Measurements from ENCODE around the gene SLC5A3.

SLC5A3 gene

DNA sequence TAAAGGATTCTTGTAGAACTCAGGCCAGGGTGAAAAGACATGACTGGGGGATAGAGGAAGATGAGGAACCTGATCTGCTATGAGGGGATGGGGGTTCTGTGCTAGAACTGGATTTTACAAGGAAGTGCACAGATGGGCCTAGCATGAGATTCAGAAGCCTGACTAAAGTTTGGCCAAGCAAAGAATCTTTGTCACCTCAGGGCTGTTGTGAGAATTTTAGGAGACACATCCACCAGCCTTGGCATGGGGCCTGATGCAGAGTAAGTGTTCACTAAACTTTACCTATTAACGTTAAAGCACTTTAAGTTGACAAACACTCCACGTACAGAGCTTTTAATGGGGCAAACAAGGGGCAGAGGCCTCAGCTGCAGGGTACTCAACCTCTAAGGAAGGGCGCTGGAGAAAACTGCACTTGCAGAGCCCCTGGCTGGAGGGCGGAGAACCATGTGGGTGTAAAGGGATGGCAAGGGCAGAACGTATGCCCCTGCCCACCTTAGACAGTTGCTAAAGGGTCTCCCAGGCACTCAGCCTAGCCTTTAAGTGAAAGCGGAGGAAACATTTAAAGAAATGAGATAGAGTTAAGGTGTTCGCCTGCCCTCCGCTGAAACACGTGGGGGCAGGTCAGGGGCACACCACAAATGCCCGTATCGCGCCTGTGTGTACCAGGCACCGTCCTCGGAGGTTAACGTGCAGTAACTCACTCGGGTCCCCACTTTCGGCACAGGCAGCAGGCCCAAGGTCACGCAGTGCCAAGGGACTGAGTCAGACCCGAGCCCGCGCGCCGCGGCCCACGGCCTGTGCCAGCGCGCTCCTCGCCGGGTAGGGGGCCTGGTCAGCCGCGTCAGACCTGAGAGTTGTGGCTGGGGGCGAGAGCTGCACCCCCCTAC, 990 bp upstream of the SLC5A3 start:
- DNase-seq = peak; percentile 6

DNA sequence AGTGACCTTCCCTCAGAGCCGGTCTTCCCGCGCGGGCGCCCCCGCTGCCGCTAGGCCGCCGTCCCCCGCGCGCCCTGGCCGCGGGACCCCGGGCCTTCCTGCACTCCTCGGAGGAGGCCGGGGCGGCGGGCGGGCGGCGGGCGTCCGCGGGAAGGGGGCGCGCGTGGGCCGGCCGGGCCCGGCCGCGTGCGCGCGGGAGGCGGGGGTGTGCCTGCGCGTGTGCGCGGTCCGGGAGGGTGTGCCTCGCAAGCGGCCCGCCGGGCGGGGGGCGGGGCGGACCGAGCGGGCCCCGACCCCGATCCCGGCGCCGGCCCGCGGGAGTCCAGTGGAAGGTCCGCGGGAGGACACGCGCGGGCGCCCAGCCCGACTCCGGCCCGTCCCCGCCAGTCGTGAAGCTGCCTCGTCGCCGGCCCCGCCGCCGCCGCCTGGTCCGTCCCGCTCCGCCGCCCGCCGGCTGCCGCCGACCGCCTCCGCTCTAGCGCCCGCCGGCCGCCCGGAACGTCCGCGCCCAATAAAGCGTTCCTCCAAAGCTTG, 438 bp downstream of the SLC5A3 start:
- peak; percentile 47 for DNase-seq

- peak; percentile 20 for DNase-seq
Observed at GRCh38 chr21:34074283-34075090, 1.1 kb downstream of the SLC5A3 start.

DNA sequence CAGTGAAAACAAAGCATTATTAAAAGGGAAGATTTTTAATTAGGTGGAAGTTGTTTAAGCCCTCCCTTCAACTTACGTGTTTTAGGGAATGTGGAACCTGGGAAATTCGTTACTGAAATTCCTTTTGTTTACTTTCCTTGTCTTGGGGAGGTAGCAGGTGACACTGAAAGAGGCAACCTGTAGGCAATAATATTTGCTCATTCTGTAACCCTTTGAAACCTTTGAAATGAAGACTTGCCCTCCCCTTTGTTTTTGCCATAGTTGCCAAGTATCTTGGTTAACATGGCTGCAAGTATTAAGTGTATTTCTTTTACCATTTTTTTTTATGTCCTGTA, 1.7 kb downstream of the SLC5A3 start:
- DNase-seq = no peak

GRCh38 chr21:34075760-34076660, 2.6 kb downstream of the SLC5A3 start:
- no peak for DNase-seq

DNA sequence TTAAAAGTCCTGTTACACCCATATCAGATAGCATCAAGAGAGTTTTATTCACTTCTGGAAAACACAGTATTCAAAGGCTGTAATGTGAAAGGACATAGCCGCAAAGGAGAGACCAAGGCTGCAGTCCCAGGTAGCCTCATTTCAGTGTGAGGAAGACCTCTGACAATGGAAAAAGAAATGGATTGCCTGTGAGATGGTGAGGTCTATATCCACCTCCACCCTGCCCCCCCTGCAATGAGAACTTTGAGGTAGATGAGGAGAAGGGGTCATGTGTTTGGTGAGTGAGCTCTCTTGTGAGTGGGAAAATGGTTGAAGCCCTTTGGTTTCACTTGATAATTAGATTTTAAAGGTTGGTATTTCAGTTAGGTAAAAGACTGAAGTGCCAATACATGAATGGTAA, 3.5 kb downstream of the SLC5A3 start:
- DNase-seq = no peak

GRCh38 chr21:34077888-34078287, 4.5 kb downstream of the SLC5A3 start:
- DNase-seq = no peak

DNA sequence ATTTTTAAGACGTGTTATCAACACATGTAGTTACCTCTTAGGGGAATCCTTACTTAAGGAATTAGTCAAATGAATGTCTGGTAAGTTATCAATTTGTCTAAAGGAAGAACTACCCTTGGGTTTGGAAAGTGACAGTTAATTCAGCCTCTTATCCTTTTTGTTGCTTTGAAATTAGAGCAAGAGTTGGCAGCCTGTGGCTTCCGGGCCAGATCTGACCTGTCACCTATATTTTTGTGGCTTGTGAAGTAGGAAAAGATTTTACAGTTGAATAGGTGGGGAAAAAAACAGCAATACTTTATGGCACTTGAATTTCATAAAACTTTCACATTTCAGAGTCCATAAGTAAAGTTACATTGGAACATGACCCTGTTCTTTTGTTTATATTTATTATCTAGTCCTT, 5.5 kb downstream of the SLC5A3 start:
- peak; percentile 15 for DNase-seq

GRCh38 chr21:34080710-34081109, 7.3 kb downstream of the SLC5A3 start:
- no peak for DNase-seq

DNA sequence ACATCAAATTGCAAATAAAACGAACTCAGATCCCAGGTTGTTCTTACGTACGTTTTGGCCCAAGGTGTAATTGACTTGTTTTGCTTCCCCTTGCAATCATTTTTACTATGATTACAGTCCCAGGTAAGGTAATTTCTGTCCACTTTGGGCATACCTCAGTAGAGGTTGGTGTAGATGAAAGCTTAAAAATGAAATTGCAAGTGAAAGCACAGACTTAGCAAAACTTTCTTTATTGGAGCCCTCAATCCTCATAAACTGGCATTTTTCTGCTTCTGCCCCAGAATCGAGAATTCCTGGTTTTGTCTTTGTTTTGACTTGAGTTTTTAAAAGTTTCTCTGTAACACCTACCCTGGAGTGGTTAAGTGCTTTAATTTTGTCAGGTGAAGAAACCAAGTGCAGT, 9.4 kb downstream of the SLC5A3 start:
- DNase-seq = no peak

DNA sequence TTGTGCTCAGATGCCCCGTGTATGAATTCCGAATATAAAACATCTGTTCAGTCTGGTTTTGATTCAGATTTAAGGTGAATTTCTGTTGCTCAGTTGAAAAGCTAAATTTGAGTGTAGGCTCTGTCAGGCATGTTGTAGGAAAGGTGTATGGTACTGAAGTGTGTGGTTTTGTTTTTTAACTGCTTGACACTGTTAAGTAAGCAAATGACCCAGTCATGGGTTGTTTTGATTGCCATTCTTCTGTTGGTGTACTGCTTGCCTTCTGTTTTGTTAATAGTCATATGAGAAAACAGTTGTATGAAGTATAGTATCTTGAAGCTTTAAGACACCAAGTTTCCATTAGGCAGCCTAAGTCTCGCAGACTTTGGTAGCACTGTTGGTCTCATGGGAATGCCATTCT, 10.0 kb downstream of the SLC5A3 start:
- no peak for DNase-seq

GRCh38 chr21:34085129-34085528, 11.8 kb downstream of the SLC5A3 start:
- no peak for DNase-seq

GRCh38 chr21:34086887-34087306, 13.5 kb downstream of the SLC5A3 start:
- DNase-seq = no peak

GRCh38 chr21:34088752-34089151, 15.4 kb downstream of the SLC5A3 start:
- DNase-seq = no peak

- DNase-seq = no peak
Observed at GRCh38 chr21:34091032-34091431, 17.7 kb downstream of the SLC5A3 start.

DNA sequence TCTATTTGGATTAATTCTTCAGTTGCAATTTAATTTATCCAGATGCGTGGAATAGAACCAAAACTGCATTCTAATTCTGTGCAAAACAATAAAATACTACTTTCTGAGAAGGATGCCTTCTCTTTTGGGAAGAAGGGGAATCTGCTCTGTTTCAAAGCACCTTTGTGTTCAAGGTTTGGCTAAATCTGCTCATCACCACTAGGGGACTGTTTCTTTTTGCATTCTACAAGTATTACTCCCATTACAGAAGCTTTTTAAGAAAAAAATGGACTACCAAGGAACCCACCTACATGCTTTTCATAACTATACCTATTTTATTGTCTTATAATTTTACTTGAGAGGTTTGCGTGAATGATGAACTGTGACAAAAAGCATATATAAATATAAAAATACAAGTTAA, 18.2 kb downstream of the SLC5A3 start:
- DNase-seq = no peak

GRCh38 chr21:34092262-34092921, 19.0 kb downstream of the SLC5A3 start:
- no peak for DNase-seq

DNA sequence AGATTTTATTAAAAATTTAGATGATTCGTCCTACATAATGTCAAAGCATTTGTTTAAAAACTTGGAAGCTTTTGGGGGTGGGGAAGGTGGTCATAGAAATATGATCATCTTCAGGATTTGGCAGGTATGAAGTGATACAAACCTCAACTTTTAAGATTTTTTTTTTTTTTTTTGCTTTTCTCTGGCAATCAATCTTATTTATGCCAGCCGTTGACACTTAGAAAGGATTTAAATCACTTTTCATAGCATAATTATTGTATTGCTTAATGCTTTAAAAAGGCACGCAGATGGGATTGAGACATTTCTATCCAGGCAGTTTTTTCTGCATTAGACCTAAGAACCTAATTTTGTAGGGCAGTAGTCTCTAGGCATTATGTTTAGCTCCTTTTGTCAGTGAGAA, 19.7 kb downstream of the SLC5A3 start:
- DNase-seq = no peak

- no peak for DNase-seq
Observed at GRCh38 chr21:34094949-34095348, 21.6 kb downstream of the SLC5A3 start.

GRCh38 chr21:34097442-34097841, 24.1 kb downstream of the SLC5A3 start:
- DNase-seq = no peak

DNA sequence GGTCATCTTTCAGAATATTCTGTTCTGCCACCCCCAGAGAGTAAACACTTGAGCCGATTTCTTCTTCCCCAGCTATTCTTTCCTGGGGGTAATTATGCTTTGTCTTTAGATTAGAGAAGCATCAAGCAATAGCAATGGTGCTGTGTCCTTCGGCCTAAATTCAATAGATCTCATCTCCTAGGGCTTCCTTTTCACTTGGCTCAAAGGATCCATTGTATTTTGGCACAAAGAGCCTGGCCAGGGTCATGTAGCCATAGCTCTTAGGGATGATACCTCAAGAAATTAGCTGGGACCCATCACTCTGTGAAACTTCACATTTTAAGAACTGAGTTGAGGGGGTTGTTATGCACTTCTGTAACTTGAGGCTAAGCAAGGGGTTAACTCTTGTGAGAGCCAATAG, 27.0 kb downstream of the SLC5A3 start:
- no peak for DNase-seq

GRCh38 chr21:34100790-34101189, 27.4 kb downstream of the SLC5A3 start:
- DNase-seq = no peak
